ENCODE data around the gene FAM81B.

The FAM81B gene

GRCh38 chr5:95439801-95440493 lies 48.8 kb downstream of the FAM81B start:
- TF ChIP-seq CTCF (IDR thresholded peaks at IDR 0.05), result no peak

GRCh38 chr5:95440825-95441224 lies 49.7 kb downstream of the FAM81B start:
- no peak for TF ChIP-seq CTCF (IDR thresholded peaks at IDR 0.05)

- TF ChIP-seq CTCF (IDR thresholded peaks at IDR 0.05), result no peak
Measured at GRCh38 chr5:95441636-95442035, 50.5 kb downstream of the FAM81B start.

- TF ChIP-seq CTCF (IDR thresholded peaks at IDR 0.05), result no peak
Measured at GRCh38 chr5:95445442-95445841, 54.3 kb downstream of the FAM81B start.

GRCh38 chr5:95445995-95446394 lies 54.8 kb downstream of the FAM81B start:
- TF ChIP-seq CTCF (IDR thresholded peaks at IDR 0.05), result no peak

- no peak for TF ChIP-seq CTCF (IDR thresholded peaks at IDR 0.05)
Measured at GRCh38 chr5:95446560-95447221, 55.5 kb downstream of the FAM81B start.

GRCh38 chr5:95447961-95448360 lies 56.8 kb downstream of the FAM81B start:
- TF ChIP-seq CTCF (IDR thresholded peaks at IDR 0.05), result no peak
